ENCODE measurements around the gene PRDX6. TPM values are rescaled to one million over a fixed set of nuclear protein-coding genes. Genes with fewer than 3 reads are reported as not detected.

Gene PRDX6
- total RNA-seq, 1 experiment from 2014 or later = 533 TPM

- no CpG with 5 or more reads among the region's 4 CpGs for WGBS (ENCODE audit: extremely low coverage, insufficient read length, low lambda C conversion rate)
- H3K27me3 Mint-ChIP-seq (ENCODE audit: low read depth) = no peaks in the 10 kb centered on the region
- Histone ChIP-seq H3K79me2 (ENCODE audit: insufficient read depth, low read length) (no peaks in the 10 kb centered on the region; the same call in 1 of the 2 replicates), H3K79me1 (ENCODE audit: insufficient read depth, low read depth, low read length, poor library complexity, severe bottlenecking) (no peaks in the 10 kb centered on the region), H2BK20ac (ENCODE audit: low read depth, low read length, poor library complexity, severe bottlenecking) (no peak overlapping the region), H3T11ph (ENCODE audit: low read length) (no peak overlapping the region), H3K27me3 (ENCODE audit: insufficient read depth, low read length) (no peaks in the 10 kb centered on the region), H2AFZ (ENCODE audit: low read length) (no peak overlapping the region), H4K20me1 (ENCODE audit: control insufficient read depth, insufficient read depth, insufficient read length) (no peaks in the 10 kb centered on the region), H3K9me3 (ENCODE audit: control insufficient read depth, low read depth, low read length) (peaks cover 8% of the 10 kb centered on the region), H2BK5ac (ENCODE audit: insufficient read length, low read length) (no peak overlapping the region), H3K18ac (ENCODE audit: insufficient read length, low read depth, low read length) (no peak overlapping the region), H3K23ac (ENCODE audit: insufficient read length, low read depth, low read length) (no peak overlapping the region), H4K8ac (replicated peaks; ENCODE audit: insufficient read length, low read depth, low read length) (no peak overlapping the region), H3K9ac (ENCODE audit: extremely low read depth, insufficient read length, low read length) (no peak overlapping the region), H3K4ac (ENCODE audit: low read depth, low read length) (no peak overlapping the region), H3K23me2 (ENCODE audit: insufficient read length, low read depth, low read length, poor library complexity, severe bottlenecking) (no peaks in the 10 kb centered on the region), H3K14ac (ENCODE audit: insufficient read depth, low read length) (no peak overlapping the region), H2AK5ac (ENCODE audit: insufficient read length, low read length) (no peak overlapping the region), H2BK15ac (ENCODE audit: low read depth, low read length) (no peak overlapping the region), H3K4me2 (ENCODE audit: insufficient read depth, insufficient read length, low read length) (no peak overlapping the region), H3K56ac (ENCODE audit: insufficient read length, low read depth, low read length) (no peak overlapping the region), H2BK120ac (ENCODE audit: low read depth, low read length, poor library complexity, severe bottlenecking) (no peak overlapping the region), H3K4me1 (ENCODE audit: insufficient read depth, low read length) (no peaks in the 10 kb centered on the region), H4K91ac (ENCODE audit: insufficient read length, low read depth, low read length) (no peak overlapping the region), H2BK12ac (ENCODE audit: insufficient read length, low read depth, low read length) (no peak overlapping the region), H4K5ac (ENCODE audit: insufficient read length, low read depth, low read length) (no peak overlapping the region), H3K27ac (ENCODE audit: insufficient read length, low read depth, low read length) (no peak overlapping the region)
- TF ChIP-seq CTCF (conservative IDR thresholded peaks at IDR 0.05) = no peak
- no peak for DNase-seq
- no peak overlapping the region for H3K27ac Mint-ChIP-seq
- H3K4me1 Mint-ChIP-seq = no peaks in the 10 kb centered on the region
- no peak overlapping the region for H3K4me3 Mint-ChIP-seq
- peaks cover 57 to 70% of the 10 kb centered on the region in 2 experiments for H3K9me3 Mint-ChIP-seq
- H3K36me3 Mint-ChIP-seq (ENCODE audit: insufficient read depth in 1 of 3, low read depth in 3 of 3) = peaks cover 57 to 85% (median 77%) of the 10 kb centered on the region in 3 experiments
Observed at GRCh38 chr1:173467426-173467825, 9.7 kb upstream of the PRDX6 start.
